Prostate gland (tissue), 2 donors: ENCODE results near the gene MLLT10.

Source experiments
- CTCF ChIP-seq, 4 experiments: fragments of 200-600 bp in 2 of 4; fragments of 450-650 bp in 2 of 4; sonication (generic) in 2 of 4; IDR thresholded peaks; 1 replicate in 3 of 4; 2 replicates in 1 of 4; pipeline ENCODE4 v1.5.1; 2016 to 2019; ENCODE audit warnings: antibody characterized with exemption in 4 of 4, mild to moderate bottlenecking in 2 of 4, moderate library complexity in 2 of 4
- POLR2AphosphoS5 ChIP-seq: sonication (generic); formaldehyde crosslinking; IDR thresholded peaks from one replicate; pipeline ENCODE4 v1.6.1; 2017; ENCODE audit warnings: antibody characterized with exemption

DNA sequence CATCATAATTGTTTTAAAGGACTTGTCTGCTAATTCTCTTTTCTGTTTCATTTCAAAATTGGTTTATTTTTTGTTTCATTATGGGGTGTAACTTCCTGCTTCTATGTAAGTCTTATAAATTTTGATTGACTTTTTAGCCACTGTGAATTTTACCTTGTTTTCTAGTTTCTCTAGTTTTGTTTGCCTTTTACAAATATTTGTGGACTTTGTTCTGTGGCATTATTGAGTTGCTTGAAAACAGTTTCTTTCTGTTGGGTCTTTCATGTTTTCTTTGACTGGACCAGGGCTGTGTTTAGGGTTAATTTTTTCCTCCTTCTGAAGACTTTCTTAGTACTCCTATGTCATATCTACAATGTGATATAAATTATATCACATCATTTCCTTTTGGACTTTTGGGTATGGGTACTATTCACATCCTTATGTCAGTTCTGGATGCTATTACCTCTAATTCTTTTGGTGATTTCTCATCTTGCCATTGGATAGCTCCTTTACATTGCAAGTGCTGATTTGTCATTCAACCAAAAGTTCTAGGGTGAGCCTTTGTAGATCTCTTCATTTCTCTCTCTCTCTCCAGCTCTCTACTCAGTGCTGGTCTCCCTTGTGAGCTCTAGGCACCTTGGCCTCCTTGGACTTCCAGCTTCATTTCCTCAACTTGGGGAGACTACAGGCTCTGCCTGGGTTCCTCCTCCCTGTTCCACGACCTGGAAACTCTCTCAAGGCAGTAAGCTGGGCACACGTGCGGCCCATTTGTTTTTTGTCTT is 36.9 kb downstream of the MLLT10 start:
- TF ChIP-seq CTCF (IDR thresholded peaks at IDR 0.05) (no peak), POLR2AphosphoS5 (no peak)
